ENCODE data around the gene PFAS. TPM values are rescaled to one million over a fixed set of nuclear protein-coding genes. Genes with fewer than 3 reads are reported as not detected.

The PFAS gene, protein sequence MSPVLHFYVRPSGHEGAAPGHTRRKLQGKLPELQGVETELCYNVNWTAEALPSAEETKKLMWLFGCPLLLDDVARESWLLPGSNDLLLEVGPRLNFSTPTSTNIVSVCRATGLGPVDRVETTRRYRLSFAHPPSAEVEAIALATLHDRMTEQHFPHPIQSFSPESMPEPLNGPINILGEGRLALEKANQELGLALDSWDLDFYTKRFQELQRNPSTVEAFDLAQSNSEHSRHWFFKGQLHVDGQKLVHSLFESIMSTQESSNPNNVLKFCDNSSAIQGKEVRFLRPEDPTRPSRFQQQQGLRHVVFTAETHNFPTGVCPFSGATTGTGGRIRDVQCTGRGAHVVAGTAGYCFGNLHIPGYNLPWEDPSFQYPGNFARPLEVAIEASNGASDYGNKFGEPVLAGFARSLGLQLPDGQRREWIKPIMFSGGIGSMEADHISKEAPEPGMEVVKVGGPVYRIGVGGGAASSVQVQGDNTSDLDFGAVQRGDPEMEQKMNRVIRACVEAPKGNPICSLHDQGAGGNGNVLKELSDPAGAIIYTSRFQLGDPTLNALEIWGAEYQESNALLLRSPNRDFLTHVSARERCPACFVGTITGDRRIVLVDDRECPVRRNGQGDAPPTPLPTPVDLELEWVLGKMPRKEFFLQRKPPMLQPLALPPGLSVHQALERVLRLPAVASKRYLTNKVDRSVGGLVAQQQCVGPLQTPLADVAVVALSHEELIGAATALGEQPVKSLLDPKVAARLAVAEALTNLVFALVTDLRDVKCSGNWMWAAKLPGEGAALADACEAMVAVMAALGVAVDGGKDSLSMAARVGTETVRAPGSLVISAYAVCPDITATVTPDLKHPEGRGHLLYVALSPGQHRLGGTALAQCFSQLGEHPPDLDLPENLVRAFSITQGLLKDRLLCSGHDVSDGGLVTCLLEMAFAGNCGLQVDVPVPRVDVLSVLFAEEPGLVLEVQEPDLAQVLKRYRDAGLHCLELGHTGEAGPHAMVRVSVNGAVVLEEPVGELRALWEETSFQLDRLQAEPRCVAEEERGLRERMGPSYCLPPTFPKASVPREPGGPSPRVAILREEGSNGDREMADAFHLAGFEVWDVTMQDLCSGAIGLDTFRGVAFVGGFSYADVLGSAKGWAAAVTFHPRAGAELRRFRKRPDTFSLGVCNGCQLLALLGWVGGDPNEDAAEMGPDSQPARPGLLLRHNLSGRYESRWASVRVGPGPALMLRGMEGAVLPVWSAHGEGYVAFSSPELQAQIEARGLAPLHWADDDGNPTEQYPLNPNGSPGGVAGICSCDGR (N-terminal part only)
- total RNA-seq, result 9.9 and 51.4 TPM in 2 replicates

DNA sequence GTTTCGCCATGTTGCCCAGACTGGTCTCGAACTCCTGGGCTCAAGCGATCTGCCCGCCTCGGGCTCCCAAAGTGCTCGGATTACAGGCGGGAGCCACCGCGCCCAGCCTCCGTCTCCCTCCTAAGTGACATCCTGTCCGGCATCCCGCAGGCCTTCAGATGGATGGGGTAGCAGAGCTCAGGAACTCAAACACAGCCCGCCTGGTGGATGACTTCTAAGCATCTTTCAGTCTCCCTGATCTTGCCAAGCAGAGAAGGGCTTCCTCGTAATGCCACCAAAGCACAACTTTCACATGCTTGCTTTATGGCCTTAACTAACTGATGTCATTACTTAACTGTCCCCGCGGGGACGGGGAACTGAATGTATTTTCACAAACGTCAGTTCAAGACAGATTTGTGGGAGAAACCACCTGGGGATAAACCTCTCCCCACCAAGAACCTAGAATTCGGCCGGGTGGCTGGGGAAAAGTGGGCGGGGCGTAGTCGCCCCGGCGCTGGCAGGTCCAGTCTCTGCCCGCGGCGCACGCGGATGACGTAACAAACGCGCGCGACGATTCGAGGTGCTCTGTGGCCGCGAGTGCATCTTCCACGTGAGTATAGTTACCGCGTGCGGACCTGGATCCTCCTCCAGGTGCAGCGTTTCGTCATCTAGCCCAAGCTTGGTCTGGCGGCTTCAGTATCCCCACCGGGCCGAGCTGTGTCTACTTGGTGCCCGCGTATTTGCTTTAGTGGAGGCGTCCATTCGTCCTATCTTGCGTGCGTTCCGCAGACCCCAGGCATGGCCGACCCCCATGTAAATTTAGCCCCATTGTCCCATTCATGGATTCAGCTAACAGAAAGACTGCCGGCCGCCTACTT is at the start of gene PFAS:
Gene PFAS (plus strand): TSS at position 539 of the 857 bp plus-strand sequence. CDS start 4,649 bp downstream, outside the sequence.

DNA sequence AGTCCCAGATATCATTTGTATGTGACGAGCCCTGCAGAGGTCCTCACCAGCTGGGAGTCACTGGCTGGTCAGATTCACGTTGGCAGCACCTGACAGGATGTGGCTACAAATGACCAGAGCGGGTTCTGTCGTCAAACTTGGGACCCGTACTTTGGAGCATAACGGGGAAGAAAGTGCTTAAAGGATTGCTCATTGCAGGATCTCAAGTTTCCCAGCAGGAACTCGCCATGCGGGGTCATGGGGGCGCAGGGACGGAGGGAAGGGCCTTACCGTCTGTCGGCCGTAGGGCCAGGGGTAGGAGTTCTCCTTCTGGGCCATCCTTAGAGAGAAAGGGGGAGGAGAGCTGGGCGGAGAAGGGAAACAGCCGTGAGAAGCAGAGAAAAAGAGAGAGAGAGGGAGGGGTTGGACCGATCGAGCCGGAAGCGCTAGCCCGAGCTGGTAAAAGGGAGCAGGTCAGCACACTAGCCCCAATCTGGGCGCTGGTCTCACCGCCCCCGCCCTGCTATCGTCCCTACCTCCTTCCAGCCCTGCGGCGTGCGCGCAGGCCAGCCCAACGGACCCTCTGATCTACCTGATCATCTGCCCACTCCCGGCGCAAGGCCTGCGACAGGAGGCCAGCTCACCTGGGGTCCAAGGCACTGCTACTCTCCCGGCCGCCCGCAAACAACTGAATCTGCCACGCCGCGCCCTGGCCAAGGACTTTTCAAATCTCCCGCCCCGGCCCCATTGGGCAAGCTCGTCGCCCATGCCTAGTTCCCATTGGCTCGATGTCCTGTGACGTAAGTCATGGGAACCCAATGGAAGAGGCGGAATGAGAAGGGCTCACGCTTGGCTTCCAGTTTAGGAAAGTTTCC is 39.0 kb upstream of the PFAS start, which contains the start of gene AURKB:
Gene AURKB (minus strand): TSS at position 669 of the 854 bp plus-strand sequence. CDS start 351 bp downstream, at position 318.

DNA sequence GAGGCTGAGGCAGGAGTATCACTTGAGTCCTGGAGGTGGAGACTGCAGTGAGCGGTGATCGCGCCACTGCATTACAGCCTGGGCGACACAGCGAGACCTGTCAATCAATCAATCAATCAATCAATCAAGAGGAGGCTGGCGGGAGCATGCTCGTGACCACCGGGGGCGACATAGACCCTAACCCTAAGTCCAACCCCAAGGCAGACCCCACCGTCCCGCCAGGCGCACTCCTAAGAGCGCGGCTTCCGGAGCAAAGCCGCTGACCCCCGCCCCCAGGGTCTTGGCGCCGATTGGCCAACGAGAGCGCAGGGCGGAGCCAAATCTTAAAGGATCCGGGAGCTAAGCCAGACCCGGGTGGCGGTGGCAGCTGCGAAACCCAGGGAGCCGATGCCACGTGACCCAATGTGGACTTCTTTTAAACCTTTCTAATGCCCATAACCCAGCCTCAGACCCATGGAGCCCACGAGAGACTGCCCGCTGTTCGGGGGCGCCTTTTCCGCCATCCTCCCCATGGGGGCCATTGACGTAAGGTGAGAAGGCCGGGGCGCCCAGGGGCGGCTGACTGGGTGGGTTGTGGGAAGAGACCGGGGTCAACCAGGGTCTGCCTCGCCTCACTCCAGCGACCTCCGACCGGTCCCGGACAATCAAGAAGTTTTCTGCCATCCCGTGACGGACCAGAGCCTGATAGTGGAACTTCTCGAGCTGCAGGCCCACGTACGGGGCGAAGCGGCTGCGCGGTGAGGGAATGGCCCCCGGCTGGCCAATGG is 39.4 kb downstream of the PFAS start, which contains the start of gene RANGRF:
Gene RANGRF (plus strand): TSS at position 335 of the 767 bp plus-strand sequence. CDS start 119 bp downstream, at position 454.

Other genes starting within 250 kb of the PFAS start
- not detected in 2 replicates for gene GUCY2D, start 246.7 kb upstream of the PFAS start, total RNA-seq
- 0.56 TPM in 1 of 2 replicates, not detected in the other for gene ALOX15B, start 210.2 kb upstream of the PFAS start, total RNA-seq
- not detected in 2 replicates for gene ALOX12B, start 161.6 kb upstream of the PFAS start, total RNA-seq
- under 0.01 TPM in 1 of 2 replicates, not detected in the other for gene ALOXE3, start 130.8 kb upstream of the PFAS start, total RNA-seq
- not detected in 2 replicates for gene HES7, start 125.2 kb upstream of the PFAS start, total RNA-seq
- 2.5 and 3.7 TPM in 2 replicates for gene PER1, start 96.9 kb upstream of the PFAS start, total RNA-seq
- gene VAMP2, start 86.3 kb upstream of the PFAS start, total RNA-seq, result 3.3 and 8.2 TPM in 2 replicates
- 22.3 and 32.0 TPM in 2 replicates for gene TMEM107, start 72.9 kb upstream of the PFAS start, total RNA-seq
- 6.9 and 7.6 TPM in 2 replicates for gene BORCS6, start 59.1 kb upstream of the PFAS start, total RNA-seq
- gene AURKB, start 38.7 kb upstream of the PFAS start, total RNA-seq, result 4.2 and 45.6 TPM in 2 replicates
- 3.8 and 4.8 TPM in 2 replicates for gene CTC1, start 1.2 kb upstream of the PFAS start, total RNA-seq
- 5.4 and 20.1 TPM in 2 replicates for gene RANGRF, start 39.4 kb downstream of the PFAS start, total RNA-seq
- 0.19 and 0.56 TPM in 2 replicates for gene SLC25A35, start 46.1 kb downstream of the PFAS start, total RNA-seq
- under 0.01 TPM in 1 of 2 replicates, not detected in the other for gene ARHGEF15, start 61.0 kb downstream of the PFAS start, total RNA-seq
- gene ODF4, start 90.6 kb downstream of the PFAS start, total RNA-seq, result not detected in 2 replicates
- 3,937 and 4,229 TPM in 2 replicates for gene RPL26, start 133.9 kb downstream of the PFAS start, total RNA-seq
- gene RNF222, start 148.5 kb downstream of the PFAS start, total RNA-seq, result not detected in 2 replicates
- gene NDEL1, start 186.6 kb downstream of the PFAS start, total RNA-seq, result 52.4 and 57.3 TPM in 2 replicates